Activated CD8-positive, alpha-beta T cell treated with anti-CD3 and anti-CD28 coated beads, Interleukin-2, amount 10 ng/mL, durations not matched to agents 7 days and 5 days (primary cell): Measurements from ENCODE around the gene TIAM2. TPM values are rescaled to one million over a fixed set of nuclear protein-coding genes. Genes with fewer than 3 reads are reported as not detected.

Experiments
- ATAC-seq: fragments of 150-1000 bp; cut with Tn5 transposase; one replicate; pipeline ENCODE4 v1.10.0; 2021; ENCODE audit warnings: moderate library complexity
- CTCF ChIA-PET: fragments of 350-600 bp; sonication (Branson Sonifier 250); formaldehyde crosslinking; loops from one replicate; lab custom pipeline; 2021; ENCODE audit warnings: antibody characterized with exemption; lab: Charles Lee
- POLR2A ChIA-PET: fragments of 350-600 bp; sonication (Branson Sonifier 250); formaldehyde crosslinking; loops from one replicate; lab custom pipeline; 2021; ENCODE audit warnings: antibody characterized with exemption; lab: Charles Lee
- DNase-seq: peaks from one replicate; pipeline ENCODE4 v3.0.0-alpha.2; 2020
- H3K27ac Mint-ChIP-seq: one replicate; pipeline ENCODE4 v1.8.0; 2021; ENCODE audit warnings: mild to moderate bottlenecking, mixed read lengths
- H3K27me3 Mint-ChIP-seq: one replicate; pipeline ENCODE4 v1.8.0; 2021; ENCODE audit warnings: low read depth, mixed read lengths
- H3K36me3 Mint-ChIP-seq: one replicate; pipeline ENCODE4 v1.8.0; 2021; ENCODE audit warnings: low read depth, mixed read lengths
- H3K4me1 Mint-ChIP-seq: one replicate; pipeline ENCODE4 v1.8.0; 2021; ENCODE audit warnings: low read depth, mixed read lengths
- H3K4me3 Mint-ChIP-seq: one replicate; pipeline ENCODE4 v1.8.0; 2021; ENCODE audit warnings: mild to moderate bottlenecking, mixed read lengths
- H3K9me3 Mint-ChIP-seq: one replicate; pipeline ENCODE4 v1.8.0; 2022; ENCODE audit warnings: mixed read lengths; ENCODE audit not compliant: insufficient read depth
- total RNA-seq, 2 experiments: library from RNA; stranded (reverse); gene quantifications; one replicate each; pipeline ENCODE4 v1.2.3, GENCODE V29; 2021

Gene TIAM2
- total RNA-seq, 2 experiments from 2014 or later = 2.9 to 4.5 TPM

GRCh38 chr6:155075930-155076695 is 81.0 kb downstream of the TIAM2 start:
- POLR2A ChIA-PET = no interaction called here
- Mint-ChIP-seq H3K9me3 (no peaks in the 10 kb centered on the region), H3K4me1 (peaks cover 24% of the 10 kb centered on the region), H3K27ac (no peak overlapping the region), H3K36me3 (no peaks in the 10 kb centered on the region), H3K27me3 (peaks cover 4% of the 10 kb centered on the region), H3K4me3 (no peak overlapping the region)
- ATAC-seq (no peak), DNase-seq (no peak)
- CTCF ChIA-PET = no interaction called here

- peaks cover 27% of the 10 kb centered on the region for H3K4me1 Mint-ChIP-seq
- H3K4me3 Mint-ChIP-seq = no peak overlapping the region
- ChIA-PET POLR2A (no interaction called here), CTCF (no interaction called here)
- peaks cover 3% of the 10 kb centered on the region for H3K27me3 Mint-ChIP-seq
- ATAC-seq (no peak), DNase-seq (no peak)
- no peaks in the 10 kb centered on the region for H3K9me3 Mint-ChIP-seq
- no peak overlapping the region for H3K27ac Mint-ChIP-seq
- H3K36me3 Mint-ChIP-seq = no peaks in the 10 kb centered on the region
Observed at GRCh38 chr6:155077331-155077730, 82.2 kb downstream of the TIAM2 start.

GRCh38 chr6:155077784-155078183 is 82.7 kb downstream of the TIAM2 start:
- POLR2A ChIA-PET = no interaction called here
- Mint-ChIP-seq H3K27ac (no peak overlapping the region), H3K9me3 (no peaks in the 10 kb centered on the region), H3K4me1 (peaks cover 27% of the 10 kb centered on the region), H3K36me3 (no peaks in the 10 kb centered on the region), H3K27me3 (no peaks in the 10 kb centered on the region), H3K4me3 (no peak overlapping the region)
- CTCF ChIA-PET = no interaction called here
- DNase-seq (no peak), ATAC-seq (no peak)

- Mint-ChIP-seq H3K4me1 (peaks cover 28% of the 10 kb centered on the region), H3K4me3 (no peak overlapping the region), H3K36me3 (no peaks in the 10 kb centered on the region), H3K27me3 (no peaks in the 10 kb centered on the region), H3K27ac (no peak overlapping the region), H3K9me3 (no peaks in the 10 kb centered on the region)
- DNase-seq (no peak), ATAC-seq (no peak)
- ChIA-PET CTCF (no interaction called here), POLR2A (no interaction called here)
Observed at GRCh38 chr6:155078331-155078745, 83.2 kb downstream of the TIAM2 start.

GRCh38 chr6:155079985-155080452 is 84.9 kb downstream of the TIAM2 start:
- ChIA-PET POLR2A (interaction anchor here (0.6 kb wide), 1 partner anchor 16 kb away, joined by 3 read pairs; no protein-coding TSS in a partner anchor), CTCF (interaction anchor here (1.3 kb wide), 3 partner anchors 9 to 111 kb away, joined by 3 read pairs; no protein-coding TSS in a partner anchor)
- ATAC-seq (no peak), DNase-seq (no peak)
- Mint-ChIP-seq H3K4me3 (no peak overlapping the region), H3K9me3 (no peaks in the 10 kb centered on the region), H3K36me3 (no peaks in the 10 kb centered on the region), H3K4me1 (peaks cover 31% of the 10 kb centered on the region), H3K27ac (peak overlapping the region; percentile 47), H3K27me3 (no peaks in the 10 kb centered on the region)

GRCh38 chr6:155080881-155081845 is 86.0 kb downstream of the TIAM2 start:
- DNase-seq (no peak), ATAC-seq (no peak)
- Mint-ChIP-seq H3K36me3 (no peaks in the 10 kb centered on the region), H3K27me3 (no peaks in the 10 kb centered on the region), H3K4me3 (no peak overlapping the region), H3K9me3 (no peaks in the 10 kb centered on the region), H3K27ac (no peak overlapping the region), H3K4me1 (peaks cover 31% of the 10 kb centered on the region)
- ChIA-PET CTCF (interaction anchor here (1.3 kb wide), 2 partner anchors 12 to 110 kb away, joined by 3 read pairs; no protein-coding TSS in a partner anchor), POLR2A (no interaction called here)

- no peaks in the 10 kb centered on the region for H3K27me3 Mint-ChIP-seq
- H3K27ac Mint-ChIP-seq = no peak overlapping the region
- no peaks in the 10 kb centered on the region for H3K36me3 Mint-ChIP-seq
- H3K4me1 Mint-ChIP-seq = peaks cover 21% of the 10 kb centered on the region
- H3K9me3 Mint-ChIP-seq = no peaks in the 10 kb centered on the region
- ATAC-seq = no peak
- ChIA-PET POLR2A (no interaction called here), CTCF (no interaction called here)
- H3K4me3 Mint-ChIP-seq = no peak overlapping the region
- no peak for DNase-seq
Observed at GRCh38 chr6:155084431-155085123, 89.5 kb downstream of the TIAM2 start.

GRCh38 chr6:155085582-155086257 is 90.6 kb downstream of the TIAM2 start:
- no peak for ATAC-seq
- no peaks in the 10 kb centered on the region for H3K36me3 Mint-ChIP-seq
- H3K9me3 Mint-ChIP-seq = no peaks in the 10 kb centered on the region
- no peak overlapping the region for H3K4me3 Mint-ChIP-seq
- H3K4me1 Mint-ChIP-seq = peaks cover 10% of the 10 kb centered on the region
- no peak overlapping the region for H3K27ac Mint-ChIP-seq
- H3K27me3 Mint-ChIP-seq = no peaks in the 10 kb centered on the region
- ChIA-PET POLR2A (no interaction called here), CTCF (no interaction called here)
- DNase-seq = no peak

- ChIA-PET CTCF (no interaction called here), POLR2A (no interaction called here)
- no peak for DNase-seq
Observed at GRCh38 chr6:155088856-155089255, 93.7 kb downstream of the TIAM2 start.

GRCh38 chr6:155089746-155090145 is 94.6 kb downstream of the TIAM2 start:
- Mint-ChIP-seq H3K4me1 (peaks cover 4% of the 10 kb centered on the region), H3K4me3 (no peak overlapping the region), H3K9me3 (no peaks in the 10 kb centered on the region), H3K27ac (no peak overlapping the region), H3K36me3 (no peaks in the 10 kb centered on the region), H3K27me3 (no peaks in the 10 kb centered on the region)
- ChIA-PET POLR2A (interaction anchor here (0.9 kb wide), 1 partner anchor 18 kb away, joined by 3 read pairs; no protein-coding TSS in a partner anchor), CTCF (no interaction called here)
- ATAC-seq = no peak
- DNase-seq = no peak

More at GRCh38 chr6:155088856-155089255, 93.7 kb downstream of the TIAM2 start:
- no peaks in the 10 kb centered on the region for H3K27me3 Mint-ChIP-seq
- H3K4me1 Mint-ChIP-seq = peaks cover 3% of the 10 kb centered on the region
- no peak overlapping the region for H3K27ac Mint-ChIP-seq
- H3K36me3 Mint-ChIP-seq = no peaks in the 10 kb centered on the region
- no peak overlapping the region for H3K4me3 Mint-ChIP-seq
- ATAC-seq = no peak
- H3K9me3 Mint-ChIP-seq = no peaks in the 10 kb centered on the region

GRCh38 chr6:155090166-155090565 is 95.1 kb downstream of the TIAM2 start:
- no peaks in the 10 kb centered on the region for H3K36me3 Mint-ChIP-seq
- no peaks in the 10 kb centered on the region for H3K27me3 Mint-ChIP-seq
- CTCF ChIA-PET = no interaction called here
- no peak overlapping the region for H3K4me3 Mint-ChIP-seq
- peaks cover 4% of the 10 kb centered on the region for H3K4me1 Mint-ChIP-seq
- H3K9me3 Mint-ChIP-seq = no peaks in the 10 kb centered on the region
- H3K27ac Mint-ChIP-seq = no peak overlapping the region
- POLR2A ChIA-PET = interaction anchor here (0.9 kb wide), 1 partner anchor 18 kb away, joined by 3 read pairs; no protein-coding TSS in a partner anchor
- ATAC-seq = no peak
- no peak for DNase-seq
